Left lung (tissue), 10 donors: Measurements from ENCODE around the gene LTBP1. TPM values are rescaled to one million over a fixed set of nuclear protein-coding genes. Genes with fewer than 3 reads are reported as not detected.
"Not testable (repeated sequence)": the region's sequence is repeated elsewhere in the genome, so short reads cannot be mapped to it uniquely, and the experiment has no call there.

ENCODE experiments used
- ATAC-seq: fragments of 200-7000 bp; cut with Tn5 transposase; one replicate; pipeline ENCODE4 v1.9.1; 2020; ENCODE audit warnings: moderate library complexity
- DNase-seq, 4 donors: peaks; one replicate each; pipeline ENCODE4 v3.0.0-alpha.2; 2013 to 2020
- H3K27ac ChIP-seq, 2 donors: fragments of 200-600 bp; sonication (generic) in 1 of 2; one replicate each; pipeline versions ENCODE4 v1.5.0 to v1.8.0; 2020 to 2021
- H3K27me3 ChIP-seq, 2 donors: fragments of 200-600 bp; sonication (generic) in 1 of 2; one replicate each; pipeline versions ENCODE4 v1.5.0 to v1.8.0; 2020 to 2021
- H3K36me3 ChIP-seq, 2 donors: fragments of 200-600 bp; sonication (generic) in 1 of 2; one replicate each; pipeline versions ENCODE4 v1.5.0 to v1.8.0; 2020 to 2021
- H3K4me1 ChIP-seq, 2 donors: fragments of 200-600 bp; one replicate each; pipeline ENCODE4 v1.8.0; 2021
- H3K4me3 ChIP-seq, 2 donors: fragments of 200-600 bp; sonication (generic) in 1 of 2; one replicate each; pipeline versions ENCODE4 v1.5.0 to v1.8.0; 2020 to 2021; ENCODE audit warnings: mild to moderate bottlenecking in 1 of 2
- H3K9me3 ChIP-seq, 2 donors: fragments of 200-600 bp; sonication (generic) in 1 of 2; one replicate each; pipeline versions ENCODE4 v1.5.0 to v1.8.0; 2020 to 2021
- intact Hi-C, 2 donors: fragments of 100-400 bp; cut with DNase I; formaldehyde crosslinking; loops; one replicate each; pipeline versions ENCODE4 v1.11.2 to v1.14.2; 2022
- polyA plus RNA-seq, 6 donors: library from polyadenylated mRNA; unstranded; fragments of 120-200 nt; gene quantifications; one replicate each; pipeline ENCODE4 v1.2.1, GENCODE V29; 2013; ENCODE audit not compliant: insufficient read length in 6 of 6
- total RNA-seq, 2 donors: library from RNA; stranded (reverse); fragmentation: NEBNext Ultra II Directional; extraction: Animal tissue kit (Norgen Biotek cat#: 25700); gene quantifications; one replicate each; pipeline ENCODE4 v1.2.1, GENCODE V29; 2021
- TF ChIP-seq, protein P1 (sequence below), 2 donors: fragments of 200-600 bp; sonication (generic) in 1 of 2; IDR thresholded peaks; one replicate each; pipeline versions ENCODE4 v1.5.0 to v1.8.0; 2021; ENCODE audit warnings: antibody characterized with exemption in 2 of 2
- donor health status: DM: no; HTN: yes; CAD: no.
- donor health status: DM: no; HTN: no; CAD: no.

The LTBP1 gene
- total and polyA plus RNA-seq, 8 donors = 35.4 to 81.2 (median 50.9) TPM

- no peaks in the 10 kb centered on the region for H3K4me1 ChIP-seq
- no peak for ATAC-seq
- TF ChIP-seq, protein P1, sequence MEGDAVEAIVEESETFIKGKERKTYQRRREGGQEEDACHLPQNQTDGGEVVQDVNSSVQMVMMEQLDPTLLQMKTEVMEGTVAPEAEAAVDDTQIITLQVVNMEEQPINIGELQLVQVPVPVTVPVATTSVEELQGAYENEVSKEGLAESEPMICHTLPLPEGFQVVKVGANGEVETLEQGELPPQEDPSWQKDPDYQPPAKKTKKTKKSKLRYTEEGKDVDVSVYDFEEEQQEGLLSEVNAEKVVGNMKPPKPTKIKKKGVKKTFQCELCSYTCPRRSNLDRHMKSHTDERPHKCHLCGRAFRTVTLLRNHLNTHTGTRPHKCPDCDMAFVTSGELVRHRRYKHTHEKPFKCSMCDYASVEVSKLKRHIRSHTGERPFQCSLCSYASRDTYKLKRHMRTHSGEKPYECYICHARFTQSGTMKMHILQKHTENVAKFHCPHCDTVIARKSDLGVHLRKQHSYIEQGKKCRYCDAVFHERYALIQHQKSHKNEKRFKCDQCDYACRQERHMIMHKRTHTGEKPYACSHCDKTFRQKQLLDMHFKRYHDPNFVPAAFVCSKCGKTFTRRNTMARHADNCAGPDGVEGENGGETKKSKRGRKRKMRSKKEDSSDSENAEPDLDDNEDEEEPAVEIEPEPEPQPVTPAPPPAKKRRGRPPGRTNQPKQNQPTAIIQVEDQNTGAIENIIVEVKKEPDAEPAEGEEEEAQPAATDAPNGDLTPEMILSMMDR (IDR thresholded peaks at IDR 0.05) = no peak
- H3K27ac ChIP-seq = no peak overlapping the region
- no peaks in the 10 kb centered on the region for H3K9me3 ChIP-seq
- H3K36me3 ChIP-seq = no peaks in the 10 kb centered on the region
- DNase-seq = no peak
- H3K4me3 ChIP-seq = no peak overlapping the region
- intact Hi-C loops = no loop called here
- H3K27me3 ChIP-seq = no peaks in the 10 kb centered on the region
These were observed 14.1 kb downstream of the LTBP1 start for GRCh38 chr2:32960647-32961403.

DNA sequence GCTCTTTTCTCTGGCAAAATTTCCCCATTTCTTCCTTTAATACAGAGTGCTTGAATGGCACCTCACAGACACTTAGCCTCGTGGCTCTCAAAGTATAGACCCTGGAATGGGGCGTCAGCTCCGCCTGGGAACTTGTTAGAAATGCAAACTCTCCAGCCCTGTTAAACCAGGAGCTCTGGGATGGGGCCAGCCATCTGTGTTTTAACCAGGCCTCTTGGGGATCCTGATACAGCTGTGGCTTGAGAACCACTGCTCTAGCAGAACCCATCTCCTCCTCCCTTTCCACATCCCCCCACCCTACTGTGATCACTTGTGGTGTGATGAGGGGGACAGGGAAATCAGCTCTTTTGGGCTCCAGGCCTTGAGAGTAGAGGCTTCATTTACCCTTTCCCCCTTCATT lies 15.9 kb downstream of the LTBP1 start:
- H3K4me3 ChIP-seq = no peak overlapping the region
- DNase-seq (no peak), ATAC-seq (no peak)
- no peak overlapping the region for H3K27ac ChIP-seq
- TF ChIP-seq, protein P1 (IDR thresholded peaks at IDR 0.05) = no peak
- intact Hi-C loops = no loop called here
- no peaks in the 10 kb centered on the region for H3K36me3 ChIP-seq
- no peaks in the 10 kb centered on the region for H3K9me3 ChIP-seq
- no peaks in the 10 kb centered on the region for H3K27me3 ChIP-seq
- no peaks in the 10 kb centered on the region for H3K4me1 ChIP-seq

DNA sequence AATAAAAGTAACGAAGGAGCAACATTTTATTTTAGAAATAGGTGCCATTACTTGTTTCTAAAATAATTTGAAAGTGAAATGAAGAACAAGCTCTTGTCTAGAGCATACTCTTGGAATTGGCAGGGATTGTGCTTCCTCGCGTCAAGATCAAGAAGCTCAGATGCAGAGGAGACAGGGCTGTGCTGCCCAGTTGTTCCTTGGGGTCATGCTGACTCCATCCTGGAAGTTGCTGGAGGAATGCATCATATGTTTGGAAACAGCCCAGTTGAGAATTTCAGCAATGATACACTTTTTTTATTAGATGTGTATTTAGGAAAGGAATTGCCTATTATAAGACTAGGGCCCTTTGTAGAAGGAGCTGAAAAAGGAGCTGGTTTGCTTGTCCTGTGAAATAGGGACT lies 17.2 kb downstream of the LTBP1 start:
- Histone ChIP-seq H3K36me3 (no peaks in the 10 kb centered on the region), H3K4me3 (no peak overlapping the region), H3K27me3 (no peaks in the 10 kb centered on the region), H3K27ac (no peak overlapping the region), H3K4me1 (no peaks in the 10 kb centered on the region), H3K9me3 (no peaks in the 10 kb centered on the region)
- ATAC-seq = no peak
- intact Hi-C loops = no loop called here
- TF ChIP-seq, protein P1 (IDR thresholded peaks at IDR 0.05) = no peak
- DNase-seq = no peak

DNA sequence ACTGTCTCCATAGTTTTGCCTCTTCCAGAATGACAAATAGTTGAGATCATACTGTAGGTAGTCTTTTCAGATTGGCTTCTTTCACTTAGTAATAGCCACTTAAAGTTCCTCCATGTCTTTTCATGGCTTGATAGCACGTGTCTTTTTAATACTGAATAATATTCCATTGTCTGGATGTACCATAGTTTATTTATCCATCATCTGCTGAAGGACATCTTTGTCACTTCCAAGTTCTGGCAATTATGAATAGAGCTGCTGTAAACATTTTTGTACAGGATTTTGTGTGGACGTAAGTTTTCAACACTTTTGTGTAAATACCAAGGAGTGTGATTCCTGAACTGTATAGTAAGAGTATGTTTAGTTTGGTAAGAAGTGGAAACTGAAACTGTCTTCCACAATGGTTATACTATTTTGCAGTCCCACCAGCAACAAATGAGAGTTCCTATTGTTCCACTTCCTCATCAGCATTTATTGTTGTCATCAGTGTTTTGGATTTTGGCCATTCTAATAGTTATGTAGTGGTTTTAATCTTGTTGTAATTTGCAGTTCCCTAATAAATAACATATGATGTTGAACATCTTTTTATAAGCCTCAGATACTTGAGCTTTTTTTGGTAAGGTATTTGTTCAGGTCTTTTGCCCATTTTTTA lies 18.9 kb downstream of the LTBP1 start:
- Histone ChIP-seq H3K4me3 (no peak overlapping the region), H3K9me3 (no peaks in the 10 kb centered on the region), H3K4me1 (no peaks in the 10 kb centered on the region), H3K27ac (no peak overlapping the region), H3K27me3 (no peaks in the 10 kb centered on the region), H3K36me3 (no peaks in the 10 kb centered on the region)
- no peak for DNase-seq
- TF ChIP-seq, protein P1 (IDR thresholded peaks at IDR 0.05) = no peak
- ATAC-seq = no peak
- intact Hi-C loops = no loop called here

GRCh38 chr2:32969444-32970162 lies 22.9 kb downstream of the LTBP1 start:
- TF ChIP-seq, protein P1 (IDR thresholded peaks at IDR 0.05) = no peak
- no peaks in the 10 kb centered on the region for H3K36me3 ChIP-seq
- DNase-seq (no peak), ATAC-seq (no peak)
- no peaks in the 10 kb centered on the region for H3K9me3 ChIP-seq
- intact Hi-C loops = no loop called here
- H3K4me3 ChIP-seq = no peak overlapping the region
- no peak overlapping the region for H3K27ac ChIP-seq
- no peaks in the 10 kb centered on the region for H3K27me3 ChIP-seq
- H3K4me1 ChIP-seq = no peaks in the 10 kb centered on the region

GRCh38 chr2:32973772-32974171 lies 27.0 kb downstream of the LTBP1 start:
- DNase-seq, H3K27ac ChIP-seq, H3K36me3 ChIP-seq, intact Hi-C loops, H3K9me3 ChIP-seq, ATAC-seq, H3K27me3 ChIP-seq, H3K4me1 ChIP-seq, H3K4me3 ChIP-seq: not testable (repeated sequence)
